Rectal smooth muscle tissue (tissue), 1 donor: Measurements from ENCODE around the gene GABRD.

ENCODE experiments used
- H3K27ac ChIP-seq: one replicate; pipeline ENCODE4 v1.7.0; 2013; ENCODE audit warnings: low read depth, low read length, inconsistent platforms
- H3K27me3 ChIP-seq: one replicate; pipeline ENCODE4 v1.7.0; 2013; ENCODE audit warnings: low read length; ENCODE audit not compliant: control insufficient read depth, insufficient read depth
- H3K36me3 ChIP-seq: one replicate; pipeline ENCODE4 v1.7.0; 2013; ENCODE audit warnings: low read length; ENCODE audit not compliant: control insufficient read depth, insufficient read depth
- H3K4me1 ChIP-seq: one replicate; pipeline ENCODE4 v1.7.0; 2013; ENCODE audit warnings: low read length; ENCODE audit not compliant: control insufficient read depth, insufficient read depth
- H3K4me3 ChIP-seq: one replicate; pipeline ENCODE4 v1.7.0; 2013; ENCODE audit warnings: low read length
- H3K9ac ChIP-seq: one replicate; pipeline ENCODE4 v1.7.0; 2013; ENCODE audit warnings: low read length

GABRD gene

DNA sequence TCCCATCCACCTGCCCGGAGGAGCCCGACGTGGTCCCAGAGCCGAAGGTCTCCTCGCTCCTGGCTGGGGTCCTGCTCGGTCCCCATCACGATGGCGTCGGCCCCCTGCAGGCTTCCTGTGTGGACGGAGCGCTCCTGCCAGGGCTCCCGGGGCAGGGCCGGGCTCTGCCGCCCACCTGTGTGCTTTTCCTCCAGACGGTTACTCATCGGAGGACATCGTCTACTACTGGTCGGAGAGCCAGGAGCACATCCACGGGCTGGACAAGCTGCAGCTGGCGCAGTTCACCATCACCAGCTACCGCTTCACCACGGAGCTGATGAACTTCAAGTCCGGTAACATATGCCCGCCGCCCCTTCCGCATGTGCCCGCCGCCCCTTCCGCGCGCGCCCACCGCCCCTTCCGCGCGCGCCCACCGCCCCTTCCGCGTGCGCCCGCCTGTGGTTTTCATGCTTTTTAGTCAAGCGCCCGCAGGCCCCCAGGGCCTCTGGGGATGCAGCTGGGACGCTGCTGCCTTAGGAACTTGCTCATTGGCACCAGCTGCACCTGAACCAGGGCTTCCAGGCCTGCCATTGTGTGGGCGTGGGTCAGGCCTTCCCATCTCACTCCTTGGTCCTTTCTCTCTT is 8.9 kb downstream of the GABRD start:
- Histone ChIP-seq H3K4me1 (peaks cover 3% of the 10 kb centered on the region), H3K4me3 (no peak overlapping the region), H3K36me3 (no peaks in the 10 kb centered on the region), H3K9ac (no peak overlapping the region), H3K27me3 (peaks cover 9% of the 10 kb centered on the region), H3K27ac (no peak overlapping the region)

DNA sequence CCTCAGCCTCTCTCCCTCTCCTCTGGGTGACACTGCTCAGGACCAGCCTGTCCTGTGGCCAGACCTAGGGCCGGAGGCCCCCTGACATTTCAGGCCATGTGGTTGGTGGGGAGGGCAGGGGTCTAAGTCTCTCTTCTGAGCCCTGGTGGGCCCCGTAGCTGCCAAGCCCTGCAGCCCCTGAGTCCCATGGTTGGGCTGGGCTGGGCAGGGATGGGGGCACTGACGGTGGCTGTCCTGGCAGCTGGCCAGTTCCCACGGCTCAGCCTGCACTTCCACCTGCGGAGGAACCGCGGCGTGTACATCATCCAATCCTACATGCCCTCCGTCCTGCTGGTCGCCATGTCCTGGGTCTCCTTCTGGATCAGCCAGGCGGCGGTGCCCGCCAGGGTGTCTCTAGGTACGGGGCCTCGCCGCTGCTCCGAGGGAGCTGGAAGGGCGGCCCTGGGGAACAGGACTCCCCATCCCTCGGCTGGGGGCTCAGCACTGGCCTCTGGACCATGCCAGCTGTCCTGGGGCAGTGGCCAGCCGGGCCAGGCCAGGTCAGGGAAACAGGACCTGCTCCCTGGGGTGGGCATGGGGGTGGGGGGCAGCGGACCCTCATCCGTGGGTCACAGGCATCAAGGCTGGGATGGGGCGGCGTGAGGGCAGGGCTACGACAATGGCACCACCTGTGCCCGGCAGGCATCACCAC is 9.9 kb downstream of the GABRD start:
- no peak overlapping the region for H3K4me3 ChIP-seq

DNA sequence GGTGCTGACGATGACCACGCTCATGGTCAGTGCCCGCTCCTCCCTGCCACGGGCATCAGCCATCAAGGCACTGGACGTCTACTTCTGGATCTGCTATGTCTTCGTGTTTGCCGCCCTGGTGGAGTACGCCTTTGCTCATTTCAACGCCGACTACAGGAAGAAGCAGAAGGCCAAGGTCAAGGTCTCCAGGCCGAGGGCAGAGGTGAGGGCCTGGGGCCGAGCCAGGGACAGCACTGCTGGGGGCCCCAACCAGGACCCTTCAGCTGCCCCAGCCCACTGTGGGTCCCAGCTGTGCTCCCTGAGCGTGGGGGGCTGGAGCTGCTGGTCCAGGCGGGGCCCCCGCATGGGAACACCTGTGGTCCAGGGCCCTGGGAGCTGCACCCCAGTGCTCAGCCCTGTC is 10.4 kb downstream of the GABRD start:
- Histone ChIP-seq H3K36me3 (no peaks in the 10 kb centered on the region), H3K9ac (no peak overlapping the region), H3K27ac (no peak overlapping the region), H3K4me1 (peaks cover 3% of the 10 kb centered on the region), H3K27me3 (peaks cover 3% of the 10 kb centered on the region), H3K4me3 (no peak overlapping the region)

More for the DNA sequence above, 9.9 kb downstream of the GABRD start:
- Histone ChIP-seq H3K4me1 (peaks cover 3% of the 10 kb centered on the region), H3K36me3 (no peaks in the 10 kb centered on the region), H3K27me3 (peaks cover 3% of the 10 kb centered on the region), H3K27ac (no peak overlapping the region), H3K9ac (no peak overlapping the region)

DNA sequence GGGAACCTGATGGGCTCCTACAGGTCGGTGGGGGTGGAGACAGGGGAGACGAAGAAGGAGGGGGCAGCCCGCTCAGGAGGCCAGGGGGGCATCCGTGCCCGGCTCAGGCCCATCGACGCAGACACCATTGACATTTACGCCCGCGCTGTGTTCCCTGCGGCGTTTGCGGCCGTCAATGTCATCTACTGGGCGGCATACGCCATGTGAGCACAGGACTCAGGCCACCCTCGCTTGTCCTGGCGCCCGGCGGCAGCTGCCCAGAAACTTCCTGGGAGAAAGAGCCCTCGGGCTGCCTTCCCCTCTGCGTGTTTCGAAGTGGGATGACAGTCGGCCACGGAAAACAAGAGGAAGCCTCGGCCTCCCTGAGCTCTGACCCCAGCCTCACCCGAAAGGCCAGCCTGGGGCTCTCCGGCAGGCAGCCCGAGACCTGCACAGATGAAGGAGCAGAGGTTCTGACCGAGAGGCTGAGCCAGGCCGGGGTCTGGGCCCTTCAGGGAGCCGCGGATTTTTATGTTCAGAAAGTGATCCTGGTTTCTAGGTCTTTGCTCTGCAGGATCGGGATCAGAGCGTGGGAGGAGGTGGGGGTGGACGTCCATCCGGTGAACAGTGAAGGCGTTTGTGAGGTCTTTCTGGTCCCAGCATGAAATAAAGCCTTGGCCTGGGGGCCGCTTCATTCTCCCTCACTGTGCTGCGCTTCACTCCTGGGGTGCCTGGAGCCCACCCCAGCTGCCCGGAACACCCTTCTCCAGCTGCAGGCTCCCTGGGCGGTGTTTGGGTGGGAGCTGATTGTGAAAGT is 11.1 kb downstream of the GABRD start:
- Histone ChIP-seq H3K36me3 (no peaks in the 10 kb centered on the region), H3K27me3 (peaks cover 3% of the 10 kb centered on the region), H3K4me3 (no peak overlapping the region), H3K9ac (no peak overlapping the region), H3K27ac (no peak overlapping the region), H3K4me1 (peaks cover 2% of the 10 kb centered on the region)

DNA sequence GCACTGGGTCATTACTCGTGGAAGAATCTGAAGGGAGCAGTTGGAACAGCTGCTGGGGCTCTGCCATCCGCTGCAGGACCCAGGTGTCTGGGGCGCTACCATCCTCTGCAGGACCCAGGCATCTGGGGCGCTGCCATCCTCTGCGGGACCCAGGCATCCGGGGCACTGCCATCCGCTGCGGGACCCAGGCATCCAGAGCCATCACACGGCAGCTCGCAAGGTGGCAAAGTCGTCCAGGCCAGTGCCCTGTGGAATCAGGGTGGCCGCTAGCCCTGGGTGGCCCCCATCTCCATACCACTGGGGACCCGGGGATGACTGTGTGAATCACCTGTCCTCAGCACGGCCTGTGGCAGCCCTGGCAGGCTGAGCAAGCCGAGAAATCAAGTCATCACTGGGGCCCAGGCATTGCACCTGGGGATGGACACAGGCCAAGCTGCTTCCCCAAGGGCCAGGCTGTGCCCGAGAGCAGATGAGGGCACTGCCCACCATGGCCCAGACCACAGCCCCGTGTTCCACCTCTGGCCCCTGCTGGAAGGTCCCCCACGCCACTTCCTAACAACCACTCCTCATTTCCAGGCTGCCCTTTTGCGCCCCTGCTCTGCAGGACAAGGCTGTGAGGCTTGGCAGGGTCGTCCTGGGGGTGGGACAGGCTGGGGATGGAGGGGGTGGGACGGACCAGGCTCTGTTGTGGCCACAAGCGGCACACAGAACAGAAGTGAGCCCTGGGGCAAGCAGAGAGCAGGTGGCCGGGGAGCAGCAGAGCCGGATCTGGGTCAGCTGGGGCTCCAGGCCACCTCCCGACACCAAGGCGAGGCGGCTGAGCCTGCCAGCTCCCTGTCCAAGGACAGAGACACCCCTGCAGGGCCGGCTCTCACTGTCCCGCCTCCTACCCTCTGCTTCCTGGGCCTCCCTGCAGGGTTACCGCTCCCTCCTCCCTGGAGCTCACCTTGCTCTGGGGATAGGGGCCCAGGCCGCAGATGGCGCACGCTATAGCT is 12.7 kb downstream of the GABRD start:
- H3K4me3 ChIP-seq: no peak overlapping the region
- H3K27ac ChIP-seq: no peak overlapping the region
- H3K9ac ChIP-seq: no peak overlapping the region
- peaks cover 3% of the 10 kb centered on the region for H3K27me3 ChIP-seq
- H3K36me3 ChIP-seq: no peaks in the 10 kb centered on the region
- no peaks in the 10 kb centered on the region for H3K4me1 ChIP-seq

DNA sequence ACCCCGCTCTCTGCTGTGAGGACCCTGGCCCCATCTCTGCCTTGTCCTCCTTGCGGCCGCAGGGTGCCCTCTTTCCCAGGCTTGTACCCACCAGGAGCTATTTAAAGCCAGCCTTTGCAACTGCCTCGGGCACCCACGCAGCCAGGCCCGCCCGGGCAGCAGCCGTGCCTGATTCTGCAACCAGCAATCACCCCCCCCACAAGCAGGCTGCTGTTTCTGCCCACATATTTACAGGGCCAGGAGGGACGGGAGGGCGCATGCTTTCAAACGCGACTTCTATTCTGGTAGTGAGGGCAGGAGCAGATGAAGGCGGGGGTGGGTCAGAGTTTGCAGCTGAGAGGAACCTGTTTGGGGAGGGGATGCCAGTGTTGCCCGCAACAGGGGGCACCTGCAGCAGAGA is 13.6 kb downstream of the GABRD start:
- Histone ChIP-seq H3K27me3 (peaks cover 3% of the 10 kb centered on the region), H3K27ac (no peak overlapping the region)

DNA sequence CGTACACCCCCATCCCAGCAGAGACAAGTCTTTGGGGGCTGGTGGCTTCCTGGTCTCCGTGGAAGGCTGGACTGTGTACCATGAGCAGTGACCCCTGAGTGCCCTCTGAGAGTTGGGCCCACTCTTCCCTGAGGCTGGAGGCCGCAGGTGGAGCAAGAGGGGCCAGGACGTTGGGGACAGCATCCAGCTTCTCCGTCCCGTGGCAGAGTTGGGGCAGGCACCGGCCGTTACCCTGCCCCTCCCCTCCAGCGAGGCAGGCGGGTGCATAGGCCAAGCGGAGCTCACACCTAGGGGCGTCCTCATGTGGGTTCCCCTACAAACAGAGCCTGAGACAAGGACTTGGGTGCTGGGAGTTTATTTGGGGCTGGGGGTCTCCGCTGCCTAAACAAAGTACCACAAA is 14.0 kb downstream of the GABRD start:
- no peak overlapping the region for H3K27ac ChIP-seq
- H3K36me3 ChIP-seq: no peaks in the 10 kb centered on the region
- H3K4me3 ChIP-seq: no peak overlapping the region
- H3K4me1 ChIP-seq: no peaks in the 10 kb centered on the region
- no peak overlapping the region for H3K9ac ChIP-seq
- peaks cover 3% of the 10 kb centered on the region for H3K27me3 ChIP-seq

More for the DNA sequence above, 13.6 kb downstream of the GABRD start:
- H3K4me3 ChIP-seq: no peak overlapping the region
- H3K36me3 ChIP-seq: no peaks in the 10 kb centered on the region
- H3K4me1 ChIP-seq: no peaks in the 10 kb centered on the region
- no peak overlapping the region for H3K9ac ChIP-seq

DNA sequence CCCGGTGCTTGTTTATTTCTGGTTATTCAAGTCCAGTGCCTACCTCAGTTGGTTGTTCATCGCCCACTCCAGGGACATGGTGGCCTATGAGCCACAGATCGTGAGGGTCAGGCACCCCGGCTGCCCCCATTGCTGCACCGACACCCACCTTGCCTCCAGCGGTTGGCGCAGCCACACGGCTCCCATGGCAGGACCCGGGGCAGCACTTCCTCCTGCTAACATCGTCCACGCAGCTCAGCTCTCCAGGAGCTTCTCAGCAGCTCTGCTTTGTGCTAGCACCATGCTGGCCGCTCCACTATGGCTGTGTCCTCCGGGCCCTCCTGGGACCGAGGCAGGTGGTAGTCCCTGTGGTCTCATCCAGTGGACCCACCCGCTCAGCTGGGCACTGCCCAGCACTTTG is 17.1 kb downstream of the GABRD start:
- no peak overlapping the region for H3K27ac ChIP-seq
- H3K36me3 ChIP-seq: no peaks in the 10 kb centered on the region
- no peaks in the 10 kb centered on the region for H3K27me3 ChIP-seq
- H3K4me3 ChIP-seq: no peak overlapping the region
- H3K4me1 ChIP-seq: no peaks in the 10 kb centered on the region
- H3K9ac ChIP-seq: no peak overlapping the region

DNA sequence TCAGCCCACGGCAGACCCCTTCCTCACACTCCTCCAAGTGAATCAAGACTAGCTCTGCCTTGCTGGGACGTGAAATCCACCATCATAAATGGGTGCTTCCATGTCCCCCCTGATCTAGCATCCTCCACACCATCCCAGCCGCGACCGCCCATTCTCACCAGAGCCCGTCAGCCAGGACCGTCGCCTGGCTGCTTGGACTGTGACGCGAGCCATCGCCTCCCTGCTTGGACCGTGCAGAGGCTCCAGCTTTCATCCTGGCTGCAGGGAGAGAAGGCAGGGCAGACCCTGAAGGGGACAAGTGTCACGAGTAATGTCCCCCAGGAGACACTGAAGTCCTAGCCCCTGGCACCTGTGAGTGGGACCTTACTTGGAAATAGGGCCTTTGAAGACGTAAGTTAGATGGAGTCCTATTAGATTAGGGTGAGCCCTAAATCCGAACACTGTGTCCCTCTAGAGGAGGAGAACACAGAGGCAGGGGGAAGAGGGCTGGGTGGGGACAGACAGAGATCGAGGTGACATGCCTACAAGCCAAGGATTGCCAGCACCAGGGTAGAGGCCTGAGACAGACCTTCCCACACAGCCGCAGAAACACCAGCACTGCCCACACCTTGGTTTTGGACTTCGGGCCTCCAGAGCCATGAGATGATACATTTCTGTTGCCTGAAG is 18.3 kb downstream of the GABRD start:
- H3K36me3 ChIP-seq: no peaks in the 10 kb centered on the region
- no peak overlapping the region for H3K9ac ChIP-seq
- no peaks in the 10 kb centered on the region for H3K4me1 ChIP-seq
- H3K27ac ChIP-seq: no peak overlapping the region
- H3K27me3 ChIP-seq: no peaks in the 10 kb centered on the region
- H3K4me3 ChIP-seq: no peak overlapping the region

DNA sequence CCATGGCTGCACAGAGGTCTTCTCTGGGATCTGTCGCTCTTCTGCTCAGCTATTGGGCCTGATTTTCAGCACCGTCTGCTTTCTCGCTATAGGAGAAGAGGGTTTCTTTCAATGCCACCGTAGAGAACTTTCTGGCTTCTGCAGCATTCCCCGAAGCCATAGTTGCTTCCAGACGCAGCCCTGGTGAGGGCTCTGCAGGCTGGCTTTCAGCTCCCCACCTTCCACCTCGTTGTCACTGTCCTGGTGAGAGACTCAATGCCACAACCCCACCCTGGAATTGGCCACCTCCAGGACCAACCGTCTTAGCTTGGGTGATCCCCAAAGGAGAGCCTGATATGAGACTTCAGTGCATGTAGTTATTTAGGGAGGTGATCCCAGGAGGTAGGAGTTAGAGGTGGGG is 19.1 kb downstream of the GABRD start:
- Histone ChIP-seq H3K4me3 (no peak overlapping the region), H3K36me3 (no peaks in the 10 kb centered on the region), H3K27me3 (no peaks in the 10 kb centered on the region), H3K4me1 (no peaks in the 10 kb centered on the region), H3K9ac (no peak overlapping the region), H3K27ac (no peak overlapping the region)

DNA sequence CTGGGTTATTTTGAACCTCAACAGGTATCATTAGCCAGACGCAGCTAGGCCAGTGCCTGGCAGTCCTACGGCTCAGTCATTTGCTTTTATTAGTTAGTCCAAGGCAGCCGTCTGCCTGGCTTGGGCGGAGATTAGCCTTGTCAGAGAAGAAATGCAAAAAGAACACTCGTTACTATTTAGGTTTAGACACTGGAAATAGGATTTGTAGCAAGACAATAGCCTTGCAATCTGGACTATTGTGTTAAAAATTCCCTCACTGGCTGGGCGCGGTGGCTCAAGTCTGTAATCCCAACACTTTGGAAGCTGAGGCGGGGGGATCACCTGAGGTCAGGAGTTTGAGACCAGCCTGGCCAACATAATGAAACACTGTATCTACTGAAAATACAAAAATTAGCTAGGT is 20.1 kb downstream of the GABRD start:
- H3K27ac ChIP-seq: no peak overlapping the region
- no peaks in the 10 kb centered on the region for H3K27me3 ChIP-seq
- no peaks in the 10 kb centered on the region for H3K4me1 ChIP-seq
- H3K36me3 ChIP-seq: no peaks in the 10 kb centered on the region
- no peak overlapping the region for H3K4me3 ChIP-seq
- no peak overlapping the region for H3K9ac ChIP-seq
